HepG2 (cell line): Measurements from ENCODE around the gene MGMT.

Experiments used
- ELF1 ChIP-seq: sonication (generic); formaldehyde crosslinking; IDR thresholded peaks from 2 replicates; pipeline ENCODE4 v1.4.0; 2020; ENCODE audit warnings: missing genetic modification reagents
- ELK4 ChIP-seq: sonication (generic); formaldehyde crosslinking; IDR thresholded peaks from 2 replicates; pipeline ENCODE4 v1.9.0; 2021; ENCODE audit warnings: missing genetic modification reagents, borderline replicate concordance
- MTERF4 ChIP-seq: sonication (generic); formaldehyde crosslinking; IDR thresholded peaks from 2 replicates; pipeline ENCODE4 v1.8.0; 2023; ENCODE audit warnings: mild to moderate bottlenecking, missing genetic modification reagents
- PCBP2 ChIP-seq: fragments of 200-400 bp; formaldehyde crosslinking; optimal IDR thresholded peaks from 2 replicates; pipeline ENCODE3; 2018; ENCODE audit warnings: low read length, low read depth; ENCODE audit not compliant: poor library complexity, severe bottlenecking
- POLR2A ChIP-seq, 2 experiments: IDR thresholded peaks; 2 replicates each; pipeline ENCODE4 v1.6.1; 2011; ENCODE audit warnings: low read depth in 2 of 2, low read length in 2 of 2, mild to moderate bottlenecking in 1 of 2, moderate library complexity in 1 of 2; ENCODE audit not compliant: insufficient read depth in 1 of 2
- PTBP1 ChIP-seq: fragments of 200-400 bp; formaldehyde crosslinking; IDR thresholded peaks from 2 replicates; pipeline ENCODE4 v1.6.1; 2018; ENCODE audit warnings: low read length, low read depth; ENCODE audit not compliant: poor library complexity, severe bottlenecking
- TCF7 ChIP-seq: sonication (generic); IDR thresholded peaks from 2 replicates; pipeline ENCODE4 v1.6.1; 2016; ENCODE audit warnings: antibody characterized with exemption, low read depth
- ZBTB4 ChIP-seq: sonication (generic); formaldehyde crosslinking; IDR thresholded peaks from 2 replicates; pipeline ENCODE4 v1.4.0; 2020; ENCODE audit warnings: missing genetic modification reagents, mild to moderate bottlenecking, borderline replicate concordance
- ZNF296 ChIP-seq: sonication (generic); formaldehyde crosslinking; conservative IDR thresholded peaks from 2 replicates; pipeline ENCODE4 v1.5.0; 2020; ENCODE audit warnings: mild to moderate bottlenecking, missing genetic modification reagents

GRCh38 chr10:129685271-129685670 lies 218.2 kb downstream of the MGMT start:
- TF ChIP-seq ELF1 (no peak), MTERF4 (CRISPR knock-in tag) (no peak), POLR2A (IDR thresholded peaks at IDR 0.05; ENCODE audit: insufficient read depth in 1 of 2, low read depth in 2 of 2, low read length in 2 of 2) (no peak), PTBP1 (no peak), TCF7 (no peak), ELK4 (no peak), ZBTB4 (CRISPR knock-in tag) (no peak), PCBP2 (no peak), ZNF296 (CRISPR knock-in tag) (no peak)
